B cell (primary cell): ENCODE measurements around the gene MAP1B. TPM values are rescaled to one million over a fixed set of nuclear protein-coding genes. Genes with fewer than 3 reads are reported as not detected.

Experiments
- ATAC-seq: fragments of 200-7000 bp; cut with Tn5 transposase; one replicate; pipeline ENCODE4 v1.10.0; 2021; ENCODE audit warnings: low read depth, mild to moderate bottlenecking, moderate number of reproducible peaks, moderate library complexity
- CTCF ChIA-PET: fragments of 350-600 bp; sonication (Branson Sonifier 250); formaldehyde crosslinking; loops from one replicate; lab custom pipeline; 2021; ENCODE audit warnings: antibody characterized with exemption, inconsistent platforms; lab: Charles Lee
- POLR2A ChIA-PET: fragments of 350-600 bp; sonication (Branson Sonifier 250); formaldehyde crosslinking; loops from one replicate; lab custom pipeline; 2021; ENCODE audit warnings: antibody characterized with exemption; lab: Charles Lee
- DNase-seq: peaks from one replicate; pipeline ENCODE4 v3.0.0; 2013
- H2AFZ ChIP-seq: 2 replicates; pipeline ENCODE4 v1.6.1; 2012; ENCODE audit warnings: mild to moderate bottlenecking, low read depth, low read length; ENCODE audit not compliant: insufficient read depth, poor library complexity, severe bottlenecking
- H3K27ac ChIP-seq, 2 donors: 1 replicate in 1 of 2; 2 replicates in 1 of 2; pipeline ENCODE4 v1.5.1; 2012 to 2013; ENCODE audit warnings: low read length in 2 of 2, mild to moderate bottlenecking in 2 of 2, moderate library complexity in 1 of 2
- H3K27me3 ChIP-seq, 4 experiments: fragments of 200-600 bp in 1 of 4; sonication (generic) in 1 of 4; replicated peaks in 1 of 4; 1 replicate in 2 of 4; 2 replicates in 2 of 4; pipeline versions ENCODE4 v1.6.1 to v1.7.0; 2013 to 2016; ENCODE audit warnings: low read length in 3 of 4, mild to moderate bottlenecking in 2 of 4, mixed read lengths in 1 of 4, moderate library complexity in 1 of 4; ENCODE audit not compliant: insufficient read depth in 4 of 4, control insufficient read depth in 3 of 4; ENCODE audit errors: control extremely low read depth in 1 of 4
- H3K36me3 ChIP-seq, 2 experiments: replicated peaks in 1 of 2; 1 replicate in 1 of 2; 2 replicates in 1 of 2; pipeline versions ENCODE4 v1.6.1 to v1.7.1; 2013; ENCODE audit warnings: low read length in 1 of 2; ENCODE audit not compliant: insufficient read depth in 2 of 2, control insufficient read depth in 1 of 2; ENCODE audit errors: control extremely low read depth in 1 of 2, extremely low read depth in 1 of 2
- H3K4me1 ChIP-seq, 2 donors: fragments of 200-600 bp in 1 of 2; sonication (generic) in 1 of 2; 1 replicate in 1 of 2; 2 replicates in 1 of 2; pipeline versions ENCODE4 v1.5.1 to v1.6.1; 2013 to 2017; ENCODE audit warnings: low read length in 2 of 2; ENCODE audit not compliant: control insufficient read depth in 2 of 2, insufficient read depth in 2 of 2
- H3K4me2 ChIP-seq: replicated peaks from 2 replicates; pipeline ENCODE3; 2012; ENCODE audit warnings: mild to moderate bottlenecking, low read depth, low read length; ENCODE audit not compliant: poor library complexity, severe bottlenecking
- H3K4me3 ChIP-seq, 5 experiments: fragments of 200-600 bp in 1 of 5; sonication (generic) in 1 of 5; 1 replicate in 3 of 5; 2 replicates in 2 of 5; pipeline versions ENCODE4 v1.5.1 to v1.7.0; 2011 to 2016; ENCODE audit warnings: low read length in 4 of 5, mild to moderate bottlenecking in 4 of 5, low read depth in 2 of 5, control low read depth in 1 of 5, moderate library complexity in 1 of 5; ENCODE audit not compliant: insufficient read depth in 1 of 5; ENCODE audit errors: control extremely low read depth in 1 of 5, extremely low read depth in 1 of 5
- H3K79me2 ChIP-seq: fragments of 200-600 bp; sonication (generic); one replicate; pipeline ENCODE4 v1.6.0; 2016; ENCODE audit warnings: low read length; ENCODE audit not compliant: control insufficient read depth, insufficient read depth
- H3K9ac ChIP-seq: fragments of 200-600 bp; sonication (generic); 2 replicates; pipeline ENCODE4 v1.6.1; 2017; ENCODE audit warnings: mild to moderate bottlenecking, low read length, moderate library complexity
- H3K9me3 ChIP-seq, 3 donors: one replicate each; pipeline versions ENCODE4 v1.6.1 to v1.7.1; 2013; ENCODE audit warnings: low read length in 2 of 3; ENCODE audit not compliant: control insufficient read depth in 2 of 3, insufficient read depth in 1 of 3; ENCODE audit errors: control extremely low read depth in 1 of 3
- H4K20me1 ChIP-seq: 2 replicates; pipeline ENCODE4 v1.6.0; 2012; ENCODE audit warnings: mild to moderate bottlenecking, low read length; ENCODE audit not compliant: insufficient read depth, control insufficient read depth, poor library complexity, severe bottlenecking
- H3K27ac Mint-ChIP-seq: one replicate; pipeline ENCODE4 v1.8.0; 2021; ENCODE audit warnings: mixed read lengths
- H3K27me3 Mint-ChIP-seq: one replicate; pipeline ENCODE4 v1.8.0; 2021; ENCODE audit warnings: mixed read lengths
- H3K4me1 Mint-ChIP-seq: one replicate; pipeline ENCODE4 v1.8.0; 2021; ENCODE audit warnings: mixed read lengths
- H3K4me3 Mint-ChIP-seq: one replicate; pipeline ENCODE4 v1.8.0; 2021; ENCODE audit warnings: mixed read lengths
- H3K9me3 Mint-ChIP-seq: one replicate; pipeline ENCODE4 v1.8.0; 2022; ENCODE audit warnings: mixed read lengths; ENCODE audit not compliant: insufficient read depth
- CTCF ChIP-seq: fragments of 200-600 bp; IDR thresholded peaks from one replicate; pipeline ENCODE4 v1.8.0; 2022; ENCODE audit warnings: antibody characterized with exemption, mild to moderate bottlenecking
- EZH2 ChIP-seq: IDR thresholded peaks from 2 replicates; pipeline ENCODE4 v1.6.1; 2012; ENCODE audit warnings: borderline replicate concordance, low read depth, mild to moderate bottlenecking, moderate library complexity, low read length; ENCODE audit not compliant: insufficient read depth, poor library complexity, severe bottlenecking
- WGBS: methylation state at CpG from one replicate; pipeline ENCODE4 v1.1.5; 2013; ENCODE audit warnings: missing lambda C conversion rate; ENCODE audit not compliant: insufficient coverage; 5-methylcytosine and 5-hydroxymethylcytosine counted together
- intact Hi-C: fragments of 100-400 bp; cut with micrococcal nuclease; formaldehyde crosslinking; loops from one replicate; pipeline ENCODE4 v1.10.0; 2022
- polyA plus RNA-seq: library from polyadenylated mRNA; depleted of rRNA; stranded (reverse); fragments of >200 nt; gene quantifications from 2 replicates; pipeline ENCODE4 v1.2.3, GENCODE V29; 2012
- total RNA-seq, 2 donors: library from RNA; stranded (reverse); fragments of 120-200 nt in 1 of 2; gene quantifications; 1 replicate in 1 of 2; 2 replicates in 1 of 2; pipeline versions ENCODE4 v1.2.3 to v1.2.4, GENCODE V29; 2013 to 2022

MAP1B gene
- total and polyA plus RNA-seq, 2 donors (not counting 1 experiment from before 2014, with no cell fraction given): 0.15 TPM; not detected in 1

GRCh38 chr5:72210888-72211678 is 103.8 kb downstream of the MAP1B start:
- H3K27ac ChIP-seq: no peak overlapping the region
- no peak overlapping the region for H3K9ac ChIP-seq
- no peaks in the 10 kb centered on the region for H4K20me1 ChIP-seq
- no peak overlapping the region for H3K27ac Mint-ChIP-seq
- H3K79me2 ChIP-seq: no peaks in the 10 kb centered on the region
- H3K4me2 ChIP-seq: no peak overlapping the region
- H3K4me3 ChIP-seq: no peak overlapping the region
- no peak for TF ChIP-seq CTCF
- TF ChIP-seq EZH2: no peak
- ChIA-PET POLR2A (no interaction called here), CTCF (no interaction called here)
- intact Hi-C loops: no loop called here
- H3K36me3 ChIP-seq: no peaks in the 10 kb centered on the region
- no peak for DNase-seq
- no peaks in the 10 kb centered on the region for H3K9me3 Mint-ChIP-seq
- no peak overlapping the region for H2AFZ ChIP-seq
- H3K27me3 Mint-ChIP-seq: no peaks in the 10 kb centered on the region
- no peak overlapping the region for H3K4me3 Mint-ChIP-seq
- WGBS: 92% methylated on average over 3 of the region's 6 CpGs
- no peaks in the 10 kb centered on the region for H3K4me1 Mint-ChIP-seq
- no peaks in the 10 kb centered on the region for H3K9me3 ChIP-seq
- no peaks in the 10 kb centered on the region for H3K4me1 ChIP-seq
- no peaks in the 10 kb centered on the region for H3K27me3 ChIP-seq
- no peak for ATAC-seq

GRCh38 chr5:72212171-72212570 is 104.9 kb downstream of the MAP1B start:
- POLR2A ChIA-PET: no interaction called here
- DNase-seq (no peak), ATAC-seq (no peak)
- WGBS: 100% methylated on average over 2 of the region's 2 CpGs
- CTCF ChIA-PET: no interaction called here
- Histone ChIP-seq H3K4me1 (no peaks in the 10 kb centered on the region), H4K20me1 (no peaks in the 10 kb centered on the region), H3K36me3 (peaks cover 0 to 2% of the 10 kb centered on the region in 2 experiments), H3K27ac (no peak overlapping the region), H3K27me3 (no peaks in the 10 kb centered on the region), H2AFZ (no peak overlapping the region), H3K4me3 (no peak overlapping the region), H3K79me2 (no peaks in the 10 kb centered on the region), H3K4me2 (no peak overlapping the region), H3K9me3 (no peaks in the 10 kb centered on the region), H3K9ac (no peak overlapping the region)
- TF ChIP-seq EZH2 (no peak), CTCF (no peak)
- H3K27me3 Mint-ChIP-seq: no peaks in the 10 kb centered on the region
- no peaks in the 10 kb centered on the region for H3K4me1 Mint-ChIP-seq
- H3K4me3 Mint-ChIP-seq: no peak overlapping the region
- H3K27ac Mint-ChIP-seq: no peak overlapping the region
- intact Hi-C loops: no loop called here
- H3K9me3 Mint-ChIP-seq: no peaks in the 10 kb centered on the region
